OCI-LY7 (cell line): ENCODE data around the gene LRRC10B.

ENCODE experiments used
- EZH2phosphoT487 ChIP-seq: fragments of 200-600 bp; sonication (generic); IDR thresholded peaks from 2 replicates; pipeline ENCODE4 v1.6.1; 2018; ENCODE audit warnings: low read depth, borderline replicate concordance, mild to moderate bottlenecking, mixed run types, antibody characterized with exemption, low read length, moderate library complexity, mixed read lengths
- TF ChIP-seq, protein P1 (sequence below): fragments of 200-600 bp; sonication (generic); conservative IDR thresholded peaks from 2 replicates; pipeline ENCODE4 v1.5.1; 2014; ENCODE audit warnings: mild to moderate bottlenecking, antibody characterized with exemption, low read length, moderate library complexity, mixed read lengths

DNA sequence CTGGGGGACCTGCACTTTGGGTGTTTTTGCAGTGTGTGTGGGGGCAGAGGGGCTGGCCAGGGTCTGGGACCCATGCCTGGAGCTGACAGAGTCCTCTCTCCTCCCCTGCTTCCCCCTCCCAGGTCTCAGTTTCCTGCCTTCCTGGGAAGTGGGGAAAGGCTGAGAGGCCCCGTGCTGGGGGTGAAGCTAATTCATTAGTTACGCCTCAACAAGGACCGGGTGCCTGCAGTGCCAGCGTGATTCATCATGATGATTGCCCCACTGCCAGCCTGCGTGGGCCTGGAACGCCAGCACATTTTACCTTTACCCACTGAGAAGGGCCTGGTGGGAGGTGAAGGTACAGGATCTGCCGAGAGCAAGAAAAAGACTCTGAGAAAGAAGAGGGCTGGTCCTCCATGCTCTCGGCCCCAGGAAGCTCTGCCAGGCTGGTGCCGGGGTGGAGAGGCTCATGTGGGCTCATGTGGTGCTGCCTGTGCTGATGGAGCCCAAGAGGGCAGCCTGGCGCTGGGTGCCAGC lies 2.9 kb upstream of the LRRC10B start:
- TF ChIP-seq, protein P1, sequence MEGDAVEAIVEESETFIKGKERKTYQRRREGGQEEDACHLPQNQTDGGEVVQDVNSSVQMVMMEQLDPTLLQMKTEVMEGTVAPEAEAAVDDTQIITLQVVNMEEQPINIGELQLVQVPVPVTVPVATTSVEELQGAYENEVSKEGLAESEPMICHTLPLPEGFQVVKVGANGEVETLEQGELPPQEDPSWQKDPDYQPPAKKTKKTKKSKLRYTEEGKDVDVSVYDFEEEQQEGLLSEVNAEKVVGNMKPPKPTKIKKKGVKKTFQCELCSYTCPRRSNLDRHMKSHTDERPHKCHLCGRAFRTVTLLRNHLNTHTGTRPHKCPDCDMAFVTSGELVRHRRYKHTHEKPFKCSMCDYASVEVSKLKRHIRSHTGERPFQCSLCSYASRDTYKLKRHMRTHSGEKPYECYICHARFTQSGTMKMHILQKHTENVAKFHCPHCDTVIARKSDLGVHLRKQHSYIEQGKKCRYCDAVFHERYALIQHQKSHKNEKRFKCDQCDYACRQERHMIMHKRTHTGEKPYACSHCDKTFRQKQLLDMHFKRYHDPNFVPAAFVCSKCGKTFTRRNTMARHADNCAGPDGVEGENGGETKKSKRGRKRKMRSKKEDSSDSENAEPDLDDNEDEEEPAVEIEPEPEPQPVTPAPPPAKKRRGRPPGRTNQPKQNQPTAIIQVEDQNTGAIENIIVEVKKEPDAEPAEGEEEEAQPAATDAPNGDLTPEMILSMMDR = no peak
- no peak for TF ChIP-seq EZH2phosphoT487
